GM20431 (cell line): ENCODE results near the gene IGSF23.

Source experiments
- in situ Hi-C: fragments of 300-500 bp; cut with MseI, MboI; formaldehyde crosslinking; loops from one replicate; pipeline ENCODE4 v1.15.0; 2020; ENCODE audit warnings: low sequenced_read_pairs; ENCODE audit not compliant: unreplicated experiment

IGSF23 gene, protein sequence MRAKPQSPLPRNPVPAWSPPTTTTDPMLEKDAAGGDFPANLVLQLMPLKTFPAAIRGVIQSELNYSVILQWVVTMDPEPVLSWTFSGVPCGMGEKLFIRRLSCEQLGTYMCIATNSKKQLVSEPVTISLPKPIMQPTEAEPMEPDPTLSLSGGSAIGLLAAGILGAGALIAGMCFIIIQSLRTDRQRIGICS

DNA sequence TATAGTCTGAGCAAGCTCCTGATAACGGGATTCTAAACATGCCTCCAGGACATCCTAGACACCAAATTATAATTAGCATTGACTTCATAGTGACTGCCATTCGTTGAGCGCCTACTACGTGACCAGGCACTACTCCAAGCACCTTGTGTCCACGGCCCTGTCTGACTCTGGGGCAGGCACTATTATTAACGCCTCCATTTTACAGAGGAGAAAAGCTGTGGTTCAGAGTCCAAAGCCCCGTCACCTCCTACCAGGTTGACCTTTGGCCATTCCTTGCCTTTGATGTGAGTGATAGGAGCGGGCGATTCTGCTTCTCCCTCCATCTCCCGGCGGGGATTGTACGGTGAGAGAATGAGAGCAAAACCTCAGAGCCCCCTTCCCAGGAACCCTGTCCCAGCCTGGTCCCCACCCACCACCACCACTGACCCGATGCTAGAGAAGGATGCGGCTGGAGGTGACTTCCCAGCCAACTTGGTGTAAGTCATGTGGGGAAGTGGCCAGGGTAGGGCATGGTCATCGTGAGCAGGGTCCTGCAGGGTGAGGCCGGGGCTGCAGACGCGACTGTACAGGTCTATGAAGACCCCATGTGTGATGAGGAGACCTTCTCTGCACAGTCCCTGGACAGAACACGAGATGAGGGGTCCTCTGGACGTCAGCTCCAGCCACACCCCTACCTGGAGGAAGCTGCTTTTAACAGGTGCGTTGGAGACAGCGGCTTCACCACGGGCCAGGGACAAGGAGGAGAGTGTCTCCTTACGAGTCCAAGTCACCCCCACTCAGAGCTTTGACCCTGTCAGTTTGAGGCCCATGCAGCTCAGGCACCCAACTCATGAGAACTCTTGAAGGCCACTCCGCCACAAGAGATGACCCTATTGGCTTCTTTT is at the start of gene IGSF23:
Gene IGSF23, plus strand, starts transcription at position 269 of the 884 bp plus-strand sequence. Its CDS starts 83 bp downstream, at position 352.
- in situ Hi-C loops: no loop called here

DNA sequence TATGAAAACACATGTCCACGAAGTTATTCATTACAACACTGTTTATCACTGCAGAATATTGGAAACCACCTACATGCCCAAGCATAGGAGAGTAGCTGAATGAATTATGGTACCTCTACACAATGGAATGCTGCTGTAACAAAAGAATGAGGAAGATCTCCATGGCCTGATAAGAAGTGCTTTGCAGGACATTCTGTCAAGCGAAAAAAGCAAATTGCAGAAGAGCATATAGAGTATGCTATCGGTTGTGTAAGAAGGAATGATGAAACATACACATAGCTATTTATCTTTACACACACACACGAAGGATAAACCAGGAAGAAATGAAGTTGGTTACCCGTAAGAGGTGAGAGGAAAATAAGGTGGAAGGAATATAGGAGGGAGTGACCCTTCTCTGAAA is 46.4 kb upstream of the IGSF23 start:
- in situ Hi-C loops: no loop called here

DNA sequence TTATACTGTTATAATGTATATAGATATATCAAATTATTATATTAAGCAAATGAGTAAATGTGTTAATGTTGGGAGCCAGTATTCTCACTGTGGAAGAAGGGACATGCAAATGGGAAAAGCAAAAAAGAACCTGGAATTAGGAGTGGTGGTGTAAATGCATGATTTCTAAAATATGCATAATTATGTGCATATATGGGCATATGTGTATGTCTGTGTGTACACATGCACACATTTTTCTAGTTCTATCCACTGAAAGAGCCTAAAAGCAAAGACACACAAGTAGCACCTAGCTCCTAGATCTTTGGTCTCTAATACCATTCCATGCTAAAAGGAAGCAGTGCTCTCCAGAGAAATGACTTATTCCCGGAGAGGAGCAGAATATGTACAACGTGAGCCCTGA is 45.6 kb upstream of the IGSF23 start:
- in situ Hi-C loops: no loop called here

DNA sequence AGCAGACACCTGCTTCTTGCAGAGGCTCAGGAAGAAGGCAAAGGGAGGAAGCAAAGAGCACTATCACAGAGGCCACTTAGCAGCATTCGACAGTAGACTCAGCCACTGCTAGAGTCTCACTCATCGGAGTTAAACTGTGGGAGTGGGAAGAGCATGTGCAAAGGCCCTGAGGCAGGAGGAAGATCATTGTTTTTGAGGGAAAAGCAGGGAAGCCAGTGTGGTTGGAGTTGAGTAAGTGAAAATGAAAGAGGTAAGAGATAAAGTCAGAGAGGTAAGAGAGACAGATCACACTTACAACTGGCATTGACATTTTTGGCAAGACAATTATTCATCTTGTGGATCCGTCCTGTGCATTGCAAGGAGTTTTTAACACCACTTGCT is 42.8 kb upstream of the IGSF23 start:
- in situ Hi-C loops: no loop called here

DNA sequence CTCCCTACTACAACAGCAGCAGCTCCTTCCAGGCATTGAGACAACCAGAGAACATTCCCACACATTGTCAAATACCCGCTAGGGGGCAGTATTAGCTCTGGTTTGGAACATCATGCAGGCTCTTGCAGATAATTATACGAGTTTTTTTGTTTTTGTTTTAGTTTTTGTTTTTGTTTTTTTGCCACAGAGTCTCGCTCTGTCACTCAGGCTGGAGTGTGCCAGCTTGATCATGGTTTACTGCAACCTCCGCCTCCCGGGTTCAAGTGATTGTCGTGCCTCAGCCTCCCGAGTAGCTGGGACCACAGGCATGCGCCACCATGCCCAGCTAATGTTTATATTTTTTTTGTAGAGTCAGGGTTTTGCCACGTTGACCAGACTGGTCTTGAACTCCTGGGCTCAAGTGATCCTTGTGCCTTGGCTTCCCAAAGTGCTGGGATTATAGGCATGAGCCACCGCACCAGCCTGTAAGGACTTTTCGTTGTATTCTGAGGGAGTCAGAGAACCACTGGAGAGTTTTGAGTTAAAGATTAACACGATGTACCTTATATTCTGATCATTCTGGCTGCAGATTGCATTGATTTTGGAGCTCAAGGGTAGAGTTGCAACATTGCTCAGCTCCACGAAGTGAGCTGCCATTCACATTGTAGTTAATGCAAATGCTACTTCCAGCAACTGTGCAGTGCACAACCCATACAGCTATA is 42.2 kb upstream of the IGSF23 start:
- in situ Hi-C loops: no loop called here

DNA sequence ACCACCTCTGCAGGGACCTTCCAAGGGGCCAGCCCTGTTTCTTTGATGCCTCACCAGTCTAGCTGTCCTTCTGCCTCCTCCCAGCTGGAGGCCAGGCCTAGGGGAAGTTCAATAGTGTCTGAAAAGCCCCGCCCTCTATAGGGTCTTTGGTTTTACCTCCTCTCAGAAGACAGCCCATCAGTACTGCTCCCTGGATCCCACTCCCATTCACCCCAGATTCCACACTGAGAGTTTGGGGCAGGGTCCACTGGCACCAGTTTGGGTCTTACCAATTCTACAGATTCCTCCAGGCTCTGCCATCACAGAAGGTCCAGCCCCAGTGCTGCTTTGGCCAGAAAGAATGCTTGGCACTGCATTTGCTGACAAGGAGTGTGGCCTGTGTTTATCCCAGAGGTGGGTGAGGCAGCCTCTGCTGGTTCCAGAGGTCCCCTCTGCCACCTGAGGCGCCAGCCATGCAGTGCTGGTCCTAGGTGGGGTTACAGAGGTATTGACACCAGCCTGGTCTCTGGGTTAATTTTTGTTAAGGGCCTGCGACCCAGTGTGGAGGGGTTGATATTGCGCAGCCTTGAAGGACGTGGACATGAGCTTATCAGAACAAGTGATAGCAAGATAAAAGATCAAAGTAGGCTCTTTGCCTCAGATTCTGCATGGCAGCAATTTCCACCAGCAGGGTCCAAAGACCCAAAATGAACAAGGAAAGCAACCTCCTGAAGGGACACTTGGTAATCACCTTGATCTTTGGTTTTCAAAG is 41.4 kb upstream of the IGSF23 start:
- in situ Hi-C loops: no loop called here

DNA sequence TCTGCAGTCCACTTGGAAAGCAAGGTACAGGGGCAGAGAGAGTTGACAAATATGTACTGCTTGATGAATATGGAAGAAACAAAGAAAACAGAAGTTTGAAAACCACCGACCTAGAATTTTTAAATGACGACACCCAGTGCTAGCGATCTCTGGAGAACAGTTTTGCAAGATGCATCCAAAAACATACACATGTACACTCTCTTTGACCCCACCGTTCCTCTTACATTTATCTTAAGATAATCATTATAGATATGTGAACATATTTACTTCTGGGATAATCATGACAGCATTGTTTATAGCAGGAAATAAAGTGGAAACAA is 40.8 kb upstream of the IGSF23 start:
- in situ Hi-C loops: no loop called here

DNA sequence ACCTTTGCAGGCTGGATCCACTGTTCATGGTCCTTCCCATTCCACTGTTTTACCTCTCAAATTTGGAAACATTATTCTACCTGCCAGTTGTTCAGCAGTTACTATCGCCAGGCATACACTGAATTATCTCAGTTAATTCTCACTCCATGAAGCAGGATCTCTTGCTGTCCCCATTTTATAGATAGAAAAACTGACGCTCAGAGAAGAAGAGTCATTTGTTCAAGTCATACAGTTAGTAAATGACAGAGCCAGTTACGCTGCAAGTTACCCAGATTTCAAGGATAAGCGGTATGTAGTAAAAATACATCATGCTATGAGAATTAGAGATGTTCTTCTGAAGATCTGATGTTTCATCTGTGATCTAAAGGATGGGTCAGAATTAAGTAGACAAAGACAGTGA is 40.2 kb upstream of the IGSF23 start:
- in situ Hi-C loops: no loop called here

DNA sequence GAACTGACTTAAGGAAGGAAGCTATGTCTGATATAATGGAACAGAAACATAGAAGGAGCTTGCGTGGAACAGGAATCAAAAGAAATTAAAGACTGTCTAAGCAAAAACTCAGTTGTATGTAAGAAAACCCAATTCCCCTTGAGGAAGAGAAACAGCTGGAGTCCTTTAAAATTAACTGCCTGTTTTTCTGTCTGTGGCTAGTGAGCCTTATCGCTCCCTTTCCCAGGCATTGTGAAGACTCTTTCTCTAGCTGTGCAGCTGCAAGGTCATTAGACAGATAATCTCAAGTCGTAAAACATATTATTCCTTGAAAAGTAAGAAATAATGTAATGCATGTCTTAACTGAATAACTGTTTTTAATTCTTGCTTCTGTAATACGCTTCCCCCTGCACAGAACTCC is 39.7 kb upstream of the IGSF23 start:
- in situ Hi-C loops: no loop called here

DNA sequence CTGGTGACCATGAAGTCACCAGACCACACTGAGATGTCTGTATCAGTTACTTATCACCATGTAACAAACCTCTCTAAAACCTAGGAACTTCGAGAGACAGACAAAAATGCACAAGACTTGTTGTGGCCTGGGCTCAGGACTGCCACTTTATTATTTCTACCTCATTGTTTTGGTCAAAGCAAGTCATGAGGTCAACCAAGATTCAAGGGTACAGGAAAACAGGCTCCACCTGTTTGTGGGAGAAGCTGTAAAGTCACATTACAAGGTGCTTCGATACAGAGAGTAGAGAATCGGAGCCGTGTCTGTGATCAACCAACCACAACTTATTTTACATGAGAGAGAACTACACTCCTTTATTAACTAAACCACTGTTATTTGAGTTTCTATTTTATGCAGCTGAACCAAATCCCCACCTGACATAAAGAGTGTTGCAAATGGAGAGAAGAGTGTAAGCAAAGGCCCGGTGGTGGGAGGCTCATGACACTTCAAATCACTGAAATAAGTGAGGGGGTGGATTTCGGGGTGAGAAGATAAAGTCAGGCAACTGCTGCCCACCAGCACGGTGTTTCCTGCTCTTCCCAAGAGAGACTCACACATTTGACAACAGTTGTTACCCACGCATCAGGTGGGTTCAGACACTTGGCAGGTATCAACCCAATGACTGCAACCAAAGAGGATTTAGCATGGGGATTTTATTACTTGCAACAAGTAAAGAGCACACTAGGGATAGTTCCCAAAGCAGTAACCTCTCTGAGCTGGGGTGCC is 39.0 kb upstream of the IGSF23 start:
- in situ Hi-C loops: no loop called here

DNA sequence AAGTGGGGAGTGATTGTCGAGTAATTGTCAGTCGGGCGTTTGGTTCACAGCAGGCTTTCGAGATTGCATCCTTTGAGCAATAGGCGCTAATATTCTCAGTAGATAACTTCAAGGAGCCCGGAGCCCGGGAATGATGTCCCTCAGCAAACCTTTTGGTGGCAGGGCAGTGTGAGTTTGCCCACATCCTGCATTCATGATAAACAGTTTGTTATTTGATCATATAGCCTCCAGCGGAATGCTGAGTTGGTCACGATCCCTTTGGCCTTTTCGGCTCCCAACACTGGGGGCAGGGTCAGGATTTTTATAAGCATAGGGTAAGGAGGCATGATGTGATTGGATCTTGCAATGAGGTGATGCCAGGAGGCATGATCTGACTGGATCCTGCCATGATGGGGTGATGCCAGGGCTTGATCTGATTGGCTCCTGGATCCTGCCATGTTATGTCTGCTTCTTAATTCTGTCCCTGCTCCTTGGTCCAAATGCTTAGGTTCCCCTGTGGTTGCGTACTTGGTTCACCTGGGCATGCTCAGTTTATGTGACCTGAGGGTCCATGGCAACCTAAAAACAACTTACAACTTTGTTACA is 38.2 kb upstream of the IGSF23 start:
- in situ Hi-C loops: no loop called here

DNA sequence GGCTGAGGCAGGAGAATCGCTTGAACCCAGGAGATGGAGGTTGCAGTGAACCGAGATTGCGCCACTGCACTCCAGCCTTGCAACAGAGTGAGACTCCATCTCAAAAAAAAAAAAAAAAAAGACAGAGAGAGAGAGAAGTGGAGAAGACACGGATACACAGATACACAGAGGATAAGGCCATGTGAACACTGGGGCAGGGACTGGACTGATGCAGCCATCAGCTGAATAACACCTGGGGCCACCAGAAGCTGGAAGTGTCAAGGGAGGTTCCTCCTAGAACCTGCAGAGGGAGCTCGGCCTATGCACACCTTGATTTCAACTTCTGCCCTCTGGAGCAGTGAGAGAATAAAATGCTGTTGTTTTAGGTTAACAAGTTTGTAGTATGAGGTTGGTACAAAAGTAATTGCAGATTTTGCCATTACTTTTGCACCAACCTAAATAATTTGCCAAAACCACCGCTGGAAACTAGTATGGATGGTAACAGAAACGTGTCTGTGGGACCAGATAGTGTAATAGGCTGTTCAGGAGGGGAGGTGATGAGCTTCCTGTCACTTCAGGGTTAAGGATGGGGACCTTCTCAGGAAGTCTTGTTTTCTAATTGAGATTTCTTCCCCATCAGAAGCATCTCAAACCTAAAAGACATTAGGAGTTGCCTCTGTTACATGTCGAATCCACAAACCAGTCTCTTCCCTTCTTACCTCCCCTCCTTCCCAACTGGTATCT is 36.4 kb upstream of the IGSF23 start:
- in situ Hi-C loops: no loop called here

DNA sequence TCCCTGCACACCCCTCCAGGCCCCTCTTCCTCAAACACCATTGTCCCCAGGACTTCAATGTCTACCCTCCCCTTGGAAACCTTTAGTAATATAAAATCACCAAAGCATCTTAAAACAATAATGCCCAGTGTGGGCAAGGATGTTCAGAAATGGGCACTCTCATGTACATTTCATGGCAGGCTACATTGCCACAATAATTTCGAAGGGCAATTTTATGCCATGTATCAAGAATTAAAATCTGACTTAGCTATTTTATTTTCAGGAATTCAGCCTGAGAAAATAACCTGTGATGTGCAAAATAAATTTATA is 35.8 kb upstream of the IGSF23 start:
- in situ Hi-C loops: no loop called here

DNA sequence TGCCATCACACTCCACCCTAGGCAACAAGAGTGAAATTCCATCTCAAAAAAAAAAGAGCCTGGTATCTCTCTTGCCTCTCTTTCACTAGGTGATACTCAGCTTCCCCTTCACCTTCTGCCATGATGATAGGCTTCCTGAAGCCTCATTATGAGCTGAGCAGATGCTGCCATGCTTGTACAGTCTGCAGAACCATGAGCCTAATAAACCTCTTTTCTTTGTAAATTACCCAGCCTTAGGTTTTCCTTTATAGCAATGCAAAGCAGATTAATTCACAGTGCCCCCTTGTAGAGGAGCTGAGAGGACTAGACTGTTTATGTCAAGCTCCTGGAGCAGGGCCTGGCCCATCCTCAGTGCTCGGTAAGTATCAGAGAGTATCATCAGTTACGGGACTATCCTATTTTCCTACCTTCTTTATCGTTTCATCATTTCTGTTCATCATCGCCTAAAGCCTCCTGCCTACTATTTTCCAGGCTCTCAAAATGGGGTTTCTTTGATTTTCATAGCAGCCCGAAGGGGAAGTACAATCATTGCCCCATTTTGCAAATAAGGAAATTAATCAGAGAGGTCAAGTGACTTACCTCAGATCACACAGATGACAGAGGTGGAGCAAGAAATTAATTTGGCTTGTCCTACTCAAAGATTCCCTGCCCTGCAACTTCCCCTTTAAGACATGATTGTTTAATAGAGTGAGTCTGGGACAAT is 33.5 kb upstream of the IGSF23 start:
- in situ Hi-C loops: no loop called here

DNA sequence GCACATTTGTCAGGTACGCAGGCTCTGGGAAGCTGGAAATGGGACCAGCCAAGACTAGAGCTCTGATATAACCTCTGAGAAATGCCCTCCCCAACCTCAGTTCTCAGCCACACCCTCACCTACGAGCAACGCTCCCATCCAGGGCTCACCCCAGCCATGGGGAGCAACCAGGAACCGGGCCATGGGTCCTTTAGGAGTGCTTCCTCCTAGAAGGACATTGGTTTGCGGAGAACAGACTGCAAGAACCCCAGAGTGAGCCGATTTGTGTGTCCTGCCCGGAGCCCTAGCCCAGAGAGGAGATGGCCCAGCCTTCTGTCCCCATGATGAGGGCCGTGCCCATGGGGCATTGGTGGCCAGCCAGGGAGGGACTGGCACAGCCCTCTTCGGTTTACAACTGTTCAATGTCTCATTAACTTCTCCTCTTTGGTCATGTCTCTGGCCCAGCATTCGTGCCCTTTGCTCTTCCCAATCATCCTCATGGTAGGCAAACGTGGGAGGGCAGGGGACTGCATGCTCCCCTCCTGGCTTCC is 32.9 kb upstream of the IGSF23 start:
- in situ Hi-C loops: no loop called here

DNA sequence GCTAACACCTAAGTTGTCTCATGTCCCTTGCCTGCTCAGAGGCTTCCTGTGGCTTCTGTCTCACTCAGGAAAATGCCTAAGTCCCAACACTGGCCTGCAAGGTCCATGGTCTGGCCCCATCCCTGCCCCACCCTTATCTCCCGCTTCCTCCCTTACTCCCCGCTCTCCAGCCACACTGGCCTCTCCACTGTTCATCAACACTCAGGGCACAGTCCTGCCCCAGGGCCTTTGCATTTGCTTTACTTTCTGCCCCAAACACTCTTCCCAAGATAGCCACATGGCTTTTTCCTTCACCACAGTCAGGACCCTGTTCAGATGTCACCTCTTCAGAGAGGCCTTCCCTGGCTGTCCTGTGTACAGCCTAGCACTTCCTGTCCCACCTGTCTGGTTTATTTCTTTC is 32.1 kb upstream of the IGSF23 start:
- in situ Hi-C loops: no loop called here

DNA sequence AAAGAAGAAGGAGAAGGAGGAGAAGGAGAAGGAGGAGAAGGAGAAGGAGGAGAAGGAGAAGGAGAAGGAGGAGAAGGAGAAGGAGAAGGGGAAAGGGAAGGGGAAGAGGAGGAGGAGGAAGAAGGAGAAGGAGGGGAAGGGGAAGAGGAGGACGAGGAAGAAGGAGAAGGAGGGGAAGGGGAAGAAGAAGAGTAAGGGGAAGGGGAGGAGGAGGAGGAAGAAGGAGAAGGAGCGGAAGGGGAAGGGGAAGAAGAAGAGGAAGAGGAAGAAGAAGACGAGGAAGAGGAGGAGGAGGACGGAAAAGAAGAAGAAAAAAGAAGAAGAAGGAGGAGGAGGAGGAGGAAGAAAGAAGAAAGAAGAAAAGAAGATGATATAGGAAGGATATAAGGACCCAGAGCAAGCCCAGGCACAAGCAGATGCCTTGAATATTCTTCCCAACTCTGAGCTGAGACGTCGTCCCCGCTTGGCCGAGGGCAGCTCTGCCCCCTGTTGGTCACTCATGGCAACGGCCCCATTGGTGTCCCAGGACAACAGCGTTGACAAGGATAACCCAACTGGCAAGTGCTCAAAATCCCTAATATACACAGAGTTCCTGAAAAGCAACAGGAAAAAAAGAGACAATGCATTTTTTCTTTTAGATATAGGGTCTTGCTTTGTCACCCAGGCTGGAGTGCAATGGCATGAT is 30.6 kb upstream of the IGSF23 start:
- in situ Hi-C loops: no loop called here
